Neural progenitor cell (in vitro differentiated cells): ENCODE data around the gene WNT5B. TPM values are rescaled to one million over a fixed set of nuclear protein-coding genes. Genes with fewer than 3 reads are reported as not detected.

Source experiments
- DNase-seq: peaks from one replicate; pipeline ENCODE4 v3.0.0-alpha.2; 2016; ENCODE audit warnings: low spot score
- H2AFZ ChIP-seq: fragments of 200-600 bp; sonication (generic); replicated peaks from 2 replicates; pipeline ENCODE4 v1.6.1; 2016; ENCODE audit warnings: antibody characterized with exemption
- H3F3A ChIP-seq: fragments of 200-600 bp; sonication (generic); 2 replicates; pipeline ENCODE4 v1.6.1; 2016; ENCODE audit warnings: antibody characterized with exemption, low read depth
- H3K27ac ChIP-seq: fragments of 200-600 bp; sonication (generic); 2 replicates; pipeline ENCODE4 v1.5.1; 2016; ENCODE audit warnings: mild to moderate bottlenecking
- H3K27me3 ChIP-seq: fragments of 200-600 bp; sonication (generic); 2 replicates; pipeline ENCODE4 v1.6.1; 2016; ENCODE audit warnings: mild to moderate bottlenecking, moderate library complexity
- H3K36me3 ChIP-seq: fragments of 200-600 bp; sonication (generic); 2 replicates; pipeline ENCODE4 v1.5.1; 2016
- H3K4me1 ChIP-seq: fragments of 200-600 bp; sonication (generic); 2 replicates; pipeline ENCODE4 v1.6.1; 2016; ENCODE audit warnings: mixed run types
- H3K4me2 ChIP-seq: fragments of 200-600 bp; sonication (generic); 2 replicates; pipeline ENCODE4 v1.6.1; 2016
- H3K4me3 ChIP-seq: fragments of 200-600 bp; sonication (generic); 2 replicates; pipeline ENCODE4 v1.5.1; 2016
- H3K79me2 ChIP-seq: fragments of 200-600 bp; sonication (generic); 2 replicates; pipeline ENCODE4 v1.6.1; 2016; ENCODE audit warnings: low read depth
- H3K9ac ChIP-seq: fragments of 200-600 bp; sonication (generic); 2 replicates; pipeline ENCODE4 v1.6.1; 2016
- H3K9me3 ChIP-seq: fragments of 200-600 bp; sonication (generic); 2 replicates; pipeline ENCODE4 v1.5.1; 2016; ENCODE audit warnings: low read depth
- H4K20me1 ChIP-seq: fragments of 200-600 bp; sonication (generic); 2 replicates; pipeline ENCODE4 v1.6.1; 2016; ENCODE audit warnings: low read depth
- H3K27ac Mint-ChIP-seq: 3 replicates; pipeline ENCODE4 v1.8.0; 2021; ENCODE audit warnings: mixed read lengths
- H3K27me3 Mint-ChIP-seq: 2 replicates; pipeline ENCODE4 v1.8.0; 2022; ENCODE audit warnings: low read depth, mild to moderate bottlenecking, inconsistent platforms, moderate library complexity, mixed read lengths; ENCODE audit not compliant: insufficient read depth
- H3K36me3 Mint-ChIP-seq: 3 replicates; pipeline ENCODE4 v1.8.0; 2021; ENCODE audit warnings: mixed read lengths
- H3K4me1 Mint-ChIP-seq: 3 replicates; pipeline ENCODE4 v1.8.0; 2021; ENCODE audit warnings: mixed read lengths
- H3K4me3 Mint-ChIP-seq: 3 replicates; pipeline ENCODE4 v1.8.0; 2021; ENCODE audit warnings: mild to moderate bottlenecking, moderate library complexity, mixed read lengths
- H3K9me3 Mint-ChIP-seq: 3 replicates; pipeline ENCODE4 v1.8.0; 2020; ENCODE audit warnings: mixed read lengths
- EZH2 ChIP-seq: fragments of 200-600 bp; sonication (generic); IDR thresholded peaks from 2 replicates; pipeline ENCODE4 v1.6.1; 2017; ENCODE audit warnings: antibody characterized with exemption, mild to moderate bottlenecking, moderate library complexity
- EZH2phosphoT487 ChIP-seq: fragments of 200-600 bp; sonication (generic); IDR thresholded peaks from 2 replicates; pipeline ENCODE4 v1.6.1; 2017; ENCODE audit warnings: antibody characterized with exemption
- total RNA-seq: library from RNA; depleted of rRNA; stranded (reverse); fragments of >200 nt; gene quantifications from 2 replicates; pipeline ENCODE4 v1.2.3, GENCODE V29; 2015; ENCODE audit warnings: low replicate concordance
- TF ChIP-seq, protein P1 (sequence below): fragments of 200-600 bp; sonication (generic); IDR thresholded peaks from 2 replicates; pipeline ENCODE4 v1.5.1; 2017; ENCODE audit warnings: antibody characterized with exemption, mild to moderate bottlenecking

The WNT5B gene
- total RNA-seq, 1 donor from 2014 or later = 43.7 TPM

DNA sequence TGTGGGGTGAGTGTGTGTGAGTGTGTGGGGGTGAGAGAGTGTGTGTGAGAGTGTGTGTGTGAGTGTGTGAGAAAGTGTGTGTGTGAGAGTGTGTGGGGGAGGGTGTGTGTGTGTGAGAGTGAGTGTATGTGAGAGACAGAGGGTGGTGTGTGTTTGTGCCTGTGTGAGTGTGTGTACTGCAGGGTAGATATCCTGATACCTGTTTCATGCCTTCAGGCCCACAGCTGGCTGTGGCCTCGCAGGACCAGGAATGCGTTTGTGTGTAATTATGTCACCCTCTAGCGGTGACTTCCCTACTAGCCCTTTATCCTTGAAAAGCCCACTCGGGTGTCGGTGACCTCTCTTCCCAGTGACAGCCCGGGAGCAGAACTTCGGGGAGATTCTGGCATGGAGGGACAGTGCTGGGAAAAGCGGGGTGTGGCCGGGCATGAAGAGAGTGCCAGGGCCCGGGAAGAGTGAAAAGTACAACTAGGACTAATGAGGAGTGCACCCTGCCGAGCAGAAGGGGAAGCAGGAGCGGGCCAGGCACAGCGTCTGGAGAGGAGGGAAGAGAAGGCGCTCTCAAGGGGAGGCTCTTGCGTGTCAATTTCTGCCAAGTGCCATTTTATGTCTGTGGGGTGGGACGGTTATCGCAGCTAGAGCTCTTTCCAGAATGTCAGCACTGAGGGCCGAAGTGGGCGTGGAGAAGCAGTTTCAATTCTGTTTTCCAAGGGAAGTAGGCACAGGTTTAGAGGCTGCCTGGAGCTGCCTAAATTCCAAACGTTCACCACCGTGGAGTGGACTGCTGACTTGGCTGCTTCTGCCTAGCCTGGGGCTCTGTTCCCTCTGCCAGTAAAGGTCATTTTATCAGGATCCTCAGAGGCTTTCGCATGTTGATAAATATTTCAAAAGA lies 23.7 kb upstream of the WNT5B start:
- Histone ChIP-seq H3K27ac (no peak overlapping the region), H3K27me3 (peaks cover 19% of the 10 kb centered on the region), H3K4me2 (peak overlapping the region; percentile 85), H3K4me3 (peak overlapping the region; percentile 36), H3K36me3 (no peaks in the 10 kb centered on the region), H3K4me1 (peaks cover 31% of the 10 kb centered on the region), H3K9ac (no peak overlapping the region), H2AFZ (no peak overlapping the region), H3K9me3 (no peaks in the 10 kb centered on the region), H3K79me2 (peaks cover 25% of the 10 kb centered on the region), H3F3A (peaks cover 21% of the 10 kb centered on the region), H4K20me1 (peaks cover 72% of the 10 kb centered on the region)
- no peak for TF ChIP-seq EZH2phosphoT487
- TF ChIP-seq EZH2 = no peak
- TF ChIP-seq, protein P1, sequence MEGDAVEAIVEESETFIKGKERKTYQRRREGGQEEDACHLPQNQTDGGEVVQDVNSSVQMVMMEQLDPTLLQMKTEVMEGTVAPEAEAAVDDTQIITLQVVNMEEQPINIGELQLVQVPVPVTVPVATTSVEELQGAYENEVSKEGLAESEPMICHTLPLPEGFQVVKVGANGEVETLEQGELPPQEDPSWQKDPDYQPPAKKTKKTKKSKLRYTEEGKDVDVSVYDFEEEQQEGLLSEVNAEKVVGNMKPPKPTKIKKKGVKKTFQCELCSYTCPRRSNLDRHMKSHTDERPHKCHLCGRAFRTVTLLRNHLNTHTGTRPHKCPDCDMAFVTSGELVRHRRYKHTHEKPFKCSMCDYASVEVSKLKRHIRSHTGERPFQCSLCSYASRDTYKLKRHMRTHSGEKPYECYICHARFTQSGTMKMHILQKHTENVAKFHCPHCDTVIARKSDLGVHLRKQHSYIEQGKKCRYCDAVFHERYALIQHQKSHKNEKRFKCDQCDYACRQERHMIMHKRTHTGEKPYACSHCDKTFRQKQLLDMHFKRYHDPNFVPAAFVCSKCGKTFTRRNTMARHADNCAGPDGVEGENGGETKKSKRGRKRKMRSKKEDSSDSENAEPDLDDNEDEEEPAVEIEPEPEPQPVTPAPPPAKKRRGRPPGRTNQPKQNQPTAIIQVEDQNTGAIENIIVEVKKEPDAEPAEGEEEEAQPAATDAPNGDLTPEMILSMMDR = peak; percentile 81
- H3K4me3 Mint-ChIP-seq = peak overlapping the region; percentile 83
- peaks cover 51% of the 10 kb centered on the region for H3K4me1 Mint-ChIP-seq
- H3K36me3 Mint-ChIP-seq = no peaks in the 10 kb centered on the region
- H3K27me3 Mint-ChIP-seq = peaks cover 11% of the 10 kb centered on the region
- peak overlapping the region; percentile 10 for H3K27ac Mint-ChIP-seq
- no peaks in the 10 kb centered on the region for H3K9me3 Mint-ChIP-seq
- DNase-seq = peak; percentile 84

DNA sequence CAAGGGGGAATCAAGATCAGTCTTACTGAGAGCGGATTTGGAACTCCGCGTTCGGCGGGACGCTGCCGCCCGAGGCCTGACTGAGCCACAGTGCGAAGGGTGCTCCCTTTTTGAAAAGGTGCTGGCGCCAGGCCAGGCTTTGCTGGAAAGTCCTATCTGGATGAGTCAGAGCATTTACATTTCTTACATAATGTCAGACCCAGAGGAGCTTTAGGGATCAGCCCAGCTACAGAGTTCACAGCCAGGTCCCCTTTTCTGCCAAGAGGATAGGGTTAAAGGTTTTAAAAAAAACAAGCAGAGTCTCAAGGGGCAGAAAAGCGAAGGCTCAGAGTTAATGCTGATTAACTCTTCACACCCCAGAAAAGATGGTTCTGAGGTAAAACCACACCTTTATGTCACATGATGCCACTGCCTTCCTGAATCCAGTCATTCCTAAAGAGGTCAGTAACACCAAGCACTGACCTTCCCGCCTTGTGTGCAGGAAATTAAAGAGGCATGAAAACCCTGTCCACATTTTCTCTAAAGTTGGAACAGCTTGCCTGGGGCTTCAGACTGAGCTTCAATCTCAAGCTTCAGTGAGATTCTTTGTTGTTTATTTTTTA lies 22.9 kb upstream of the WNT5B start:
- Histone ChIP-seq H2AFZ (no peak overlapping the region), H3K9me3 (no peaks in the 10 kb centered on the region), H3K4me1 (peaks cover 23% of the 10 kb centered on the region), H3K9ac (no peak overlapping the region), H3K79me2 (peaks cover 18% of the 10 kb centered on the region), H3K27ac (no peak overlapping the region), H4K20me1 (peaks cover 65% of the 10 kb centered on the region), H3K4me3 (peak overlapping the region; percentile 36), H3K27me3 (peaks cover 19% of the 10 kb centered on the region), H3K36me3 (no peaks in the 10 kb centered on the region), H3F3A (peaks cover 21% of the 10 kb centered on the region), H3K4me2 (peak overlapping the region; percentile 85)
- Mint-ChIP-seq H3K27me3 (peaks cover 10% of the 10 kb centered on the region), H3K36me3 (no peaks in the 10 kb centered on the region), H3K27ac (peak overlapping the region; percentile 10), H3K4me3 (peak overlapping the region; percentile 83), H3K9me3 (no peaks in the 10 kb centered on the region), H3K4me1 (peaks cover 49% of the 10 kb centered on the region)
- TF ChIP-seq, protein P1 = no peak
- TF ChIP-seq EZH2phosphoT487 = no peak
- TF ChIP-seq EZH2 = no peak
- no peak for DNase-seq

DNA sequence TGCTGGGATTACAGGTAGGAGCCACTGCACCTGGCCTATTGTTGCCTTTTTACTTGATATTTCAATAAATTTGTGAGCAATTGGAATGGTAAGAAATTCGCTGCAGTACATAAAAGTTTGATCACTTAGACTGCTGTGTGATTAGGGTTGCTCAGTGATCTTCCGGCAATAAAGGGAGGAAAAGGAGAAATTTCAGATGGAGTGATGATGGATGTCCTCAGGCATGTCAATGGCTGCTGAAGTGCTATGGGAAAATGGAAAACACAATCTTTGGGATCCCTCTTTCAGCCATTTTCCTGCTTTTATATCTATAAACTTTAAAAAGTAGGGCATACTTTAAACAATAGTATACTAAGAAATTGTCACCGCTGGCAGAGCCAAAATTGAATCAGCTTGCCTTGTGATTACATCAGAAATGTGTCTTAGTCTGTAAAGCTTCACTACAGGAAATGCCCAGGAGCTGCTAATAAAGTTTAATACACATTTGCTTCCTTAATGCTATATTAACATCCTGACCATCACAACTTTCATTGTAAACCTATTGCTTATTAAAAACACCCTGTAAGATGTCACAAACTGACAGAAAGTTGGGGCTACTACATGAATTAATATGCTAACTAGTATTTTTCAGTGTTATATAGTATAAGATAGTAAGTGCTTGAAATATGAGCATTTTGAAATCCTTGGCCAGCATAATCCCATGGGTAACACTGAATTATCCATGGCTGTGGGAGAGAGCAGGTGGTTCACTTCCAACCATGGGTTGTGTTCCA lies 20.9 kb upstream of the WNT5B start:
- Histone ChIP-seq H3K4me2 (no peak overlapping the region), H3K27ac (no peak overlapping the region), H2AFZ (no peak overlapping the region), H3K4me3 (no peak overlapping the region), H3K9ac (no peak overlapping the region), H3K36me3 (no peaks in the 10 kb centered on the region), H3K4me1 (peaks cover 33% of the 10 kb centered on the region), H3F3A (peaks cover 37% of the 10 kb centered on the region), H4K20me1 (peaks cover 65% of the 10 kb centered on the region), H3K27me3 (peaks cover 19% of the 10 kb centered on the region), H3K79me2 (peaks cover 21% of the 10 kb centered on the region), H3K9me3 (no peaks in the 10 kb centered on the region)
- TF ChIP-seq, protein P1 = no peak
- TF ChIP-seq EZH2phosphoT487 = no peak
- TF ChIP-seq EZH2 = no peak
- no peak overlapping the region for H3K27ac Mint-ChIP-seq
- H3K4me3 Mint-ChIP-seq = no peak overlapping the region
- peaks cover 61% of the 10 kb centered on the region for H3K4me1 Mint-ChIP-seq
- peaks cover 9% of the 10 kb centered on the region for H3K27me3 Mint-ChIP-seq
- no peaks in the 10 kb centered on the region for H3K36me3 Mint-ChIP-seq
- no peaks in the 10 kb centered on the region for H3K9me3 Mint-ChIP-seq
- no peak for DNase-seq
